DOHH2 (cell line): ENCODE data around the gene GLRX.

ENCODE experiments used
- H3F3A ChIP-seq: fragments of 200-600 bp; sonication (generic), shearing (Covaris generic); 2 replicates; pipeline ENCODE4 v1.6.0; 2016; ENCODE audit warnings: antibody characterized with exemption, mild to moderate bottlenecking; ENCODE audit not compliant: control insufficient read depth, insufficient read depth
- H3K27ac ChIP-seq: fragments of 200-600 bp; sonication (generic); 2 replicates; pipeline ENCODE4 v1.5.1; 2014; ENCODE audit warnings: low read depth, mild to moderate bottlenecking, low read length, moderate library complexity
- H3K27me3 ChIP-seq: fragments of 200-600 bp; sonication (generic); 2 replicates; pipeline ENCODE4 v1.6.1; 2014; ENCODE audit warnings: mild to moderate bottlenecking, low read length, mixed read lengths; ENCODE audit not compliant: control insufficient read depth
- H3K36me3 ChIP-seq: fragments of 200-600 bp; sonication (generic); 2 replicates; pipeline ENCODE4 v1.6.1; 2014; ENCODE audit warnings: mild to moderate bottlenecking, low read length, moderate library complexity, mixed read lengths; ENCODE audit not compliant: control insufficient read depth
- H3K4me1 ChIP-seq: fragments of 200-600 bp; sonication (generic); 2 replicates; pipeline ENCODE4 v1.6.1; 2014; ENCODE audit warnings: mild to moderate bottlenecking, low read length, mixed read lengths; ENCODE audit not compliant: control insufficient read depth
- H3K4me2 ChIP-seq: fragments of 200-600 bp; sonication (generic); 2 replicates; pipeline ENCODE4 v1.6.0; 2014; ENCODE audit warnings: mild to moderate bottlenecking, low read length, moderate library complexity
- H3K4me3 ChIP-seq: fragments of 200-600 bp; sonication (generic); 2 replicates; pipeline ENCODE4 v1.5.1; 2014; ENCODE audit warnings: mild to moderate bottlenecking, low read length, mixed read lengths
- H3K79me2 ChIP-seq: fragments of 200-600 bp; sonication (generic); 2 replicates; pipeline ENCODE4 v1.6.1; 2014; ENCODE audit warnings: mild to moderate bottlenecking, low read length, mixed read lengths; ENCODE audit not compliant: control insufficient read depth
- H3K9me2 ChIP-seq: fragments of 200-600 bp; sonication (generic); replicated peaks from 2 replicates; pipeline ENCODE4 v1.6.1; 2014; ENCODE audit warnings: mild to moderate bottlenecking, low read length, mixed read lengths; ENCODE audit not compliant: control insufficient read depth
- H3K9me3 ChIP-seq: fragments of 200-600 bp; sonication (generic); 2 replicates; pipeline ENCODE4 v1.6.1; 2014; ENCODE audit warnings: antibody characterized with exemption, low read length, mixed read lengths; ENCODE audit not compliant: control insufficient read depth, insufficient read depth
- H4K20me1 ChIP-seq: fragments of 200-600 bp; sonication (generic); 2 replicates; pipeline ENCODE4 v1.6.0; 2014; ENCODE audit warnings: low read depth, mild to moderate bottlenecking, antibody characterized with exemption, low read length, moderate library complexity; ENCODE audit not compliant: control insufficient read depth, insufficient read depth
- CTCF ChIP-seq: fragments of 200-600 bp; sonication (generic); IDR thresholded peaks from one replicate; pipeline ENCODE4 v1.5.1; 2014; ENCODE audit warnings: antibody characterized with exemption, mild to moderate bottlenecking, low read depth, low read length; ENCODE audit not compliant: poor library complexity, severe bottlenecking
- EZH2phosphoT487 ChIP-seq: fragments of 200-600 bp; sonication (generic); IDR thresholded peaks from 2 replicates; pipeline ENCODE4 v1.6.1; 2017; ENCODE audit warnings: borderline replicate concordance, mild to moderate bottlenecking, antibody characterized with exemption, low read length, moderate library complexity, mixed read lengths

The GLRX gene

GRCh38 chr5:95773335-95774059 lies 49.0 kb downstream of the GLRX start:
- no peaks in the 10 kb centered on the region for H3K4me1 ChIP-seq
- no peaks in the 10 kb centered on the region for H4K20me1 ChIP-seq
- H3K36me3 ChIP-seq: no peaks in the 10 kb centered on the region
- no peaks in the 10 kb centered on the region for H3K9me3 ChIP-seq
- no peak overlapping the region for H3K4me2 ChIP-seq
- no peaks in the 10 kb centered on the region for H3K27me3 ChIP-seq
- H3F3A ChIP-seq: no peaks in the 10 kb centered on the region
- no peak for TF ChIP-seq EZH2phosphoT487
- no peak for TF ChIP-seq CTCF
- no peak overlapping the region for H3K4me3 ChIP-seq
- H3K27ac ChIP-seq: no peak overlapping the region
- no peaks in the 10 kb centered on the region for H3K79me2 ChIP-seq
- H3K9me2 ChIP-seq: no peaks in the 10 kb centered on the region

GRCh38 chr5:95771892-95772291 lies 50.6 kb downstream of the GLRX start:
- no peak overlapping the region for H3K4me3 ChIP-seq
- H3K27ac ChIP-seq: no peak overlapping the region
- no peaks in the 10 kb centered on the region for H3K9me2 ChIP-seq
- no peaks in the 10 kb centered on the region for H3K79me2 ChIP-seq
- H3K4me2 ChIP-seq: no peak overlapping the region
- H4K20me1 ChIP-seq: no peaks in the 10 kb centered on the region
- TF ChIP-seq EZH2phosphoT487: no peak
- TF ChIP-seq CTCF: no peak
- no peaks in the 10 kb centered on the region for H3K4me1 ChIP-seq
- H3K27me3 ChIP-seq: no peaks in the 10 kb centered on the region
- no peaks in the 10 kb centered on the region for H3K36me3 ChIP-seq
- H3K9me3 ChIP-seq: no peaks in the 10 kb centered on the region
- no peaks in the 10 kb centered on the region for H3F3A ChIP-seq

GRCh38 chr5:95770830-95771708 lies 51.5 kb downstream of the GLRX start:
- no peaks in the 10 kb centered on the region for H3K4me1 ChIP-seq
- no peaks in the 10 kb centered on the region for H3F3A ChIP-seq
- no peak overlapping the region for H3K27ac ChIP-seq
- no peaks in the 10 kb centered on the region for H3K27me3 ChIP-seq
- H3K9me3 ChIP-seq: no peaks in the 10 kb centered on the region
- H3K4me3 ChIP-seq: no peak overlapping the region
- no peak overlapping the region for H3K4me2 ChIP-seq
- no peaks in the 10 kb centered on the region for H3K9me2 ChIP-seq
- no peaks in the 10 kb centered on the region for H3K36me3 ChIP-seq
- TF ChIP-seq EZH2phosphoT487 (no peak), CTCF (no peak)
- no peaks in the 10 kb centered on the region for H4K20me1 ChIP-seq
- no peaks in the 10 kb centered on the region for H3K79me2 ChIP-seq
